Measurements from ENCODE around the gene MUS81. TPM values are rescaled to one million over a fixed set of nuclear protein-coding genes. Genes with fewer than 3 reads are reported as not detected.
A peak's percentile ranks its signal among the peaks of the same experiment; 100 is the strongest.

MUS81 gene
- total and polyA plus RNA-seq, 9 of the 15 experiments (the other 6 are each of a cell fraction or from before 2014, with no cell fraction given), result 13.4 to 118 (median 53.7) TPM

DNA sequence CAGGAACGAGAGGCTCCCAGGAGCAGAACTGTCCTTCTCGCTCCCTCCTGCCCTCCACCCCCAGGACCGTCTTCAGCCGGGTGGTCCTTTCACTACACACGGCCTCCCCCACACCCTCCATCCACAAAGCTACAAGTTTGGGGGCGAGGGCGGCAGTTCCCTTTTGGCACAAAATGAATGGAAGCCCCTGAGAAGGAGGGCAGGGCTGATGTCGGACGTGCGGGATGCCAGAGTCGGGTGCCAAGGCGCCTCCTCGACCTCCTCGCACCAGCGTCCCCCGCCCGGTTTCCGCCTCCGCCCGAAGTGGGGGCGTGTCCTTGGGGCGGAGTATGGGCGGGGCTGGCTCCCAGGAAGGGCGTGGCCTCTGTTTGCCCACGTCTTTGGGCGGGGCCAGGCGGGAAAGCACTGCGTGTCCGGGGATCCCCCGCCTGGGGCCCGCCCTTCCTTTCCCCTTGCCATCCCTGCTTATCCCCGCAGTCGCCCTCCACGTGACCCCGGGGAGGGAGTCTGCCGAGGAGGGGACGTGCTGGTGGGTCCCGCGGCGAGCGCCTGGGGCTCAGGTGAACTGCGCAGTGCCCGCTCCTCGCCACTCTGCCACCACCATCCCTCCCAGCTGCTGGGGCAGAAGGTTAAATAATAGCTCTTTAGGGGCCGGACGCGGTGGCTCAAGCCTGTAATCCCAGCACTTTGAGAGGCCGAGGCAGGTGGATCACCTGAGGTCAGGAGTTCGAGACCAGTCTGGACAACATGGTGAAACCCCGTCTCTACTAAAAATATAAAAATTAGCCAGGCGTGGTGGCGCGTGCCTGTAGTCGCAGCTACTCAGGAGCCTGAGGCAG lies 13.3 kb downstream of the MUS81 start (continued):
- TF ChIP-seq, protein P1, sequence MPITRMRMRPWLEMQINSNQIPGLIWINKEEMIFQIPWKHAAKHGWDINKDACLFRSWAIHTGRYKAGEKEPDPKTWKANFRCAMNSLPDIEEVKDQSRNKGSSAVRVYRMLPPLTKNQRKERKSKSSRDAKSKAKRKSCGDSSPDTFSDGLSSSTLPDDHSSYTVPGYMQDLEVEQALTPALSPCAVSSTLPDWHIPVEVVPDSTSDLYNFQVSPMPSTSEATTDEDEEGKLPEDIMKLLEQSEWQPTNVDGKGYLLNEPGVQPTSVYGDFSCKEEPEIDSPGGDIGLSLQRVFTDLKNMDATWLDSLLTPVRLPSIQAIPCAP (CRISPR knock-in tag; IDR thresholded peaks at IDR 0.05; ENCODE audit: borderline replicate concordance), result no peak
- TF ChIP-seq HDAC8 (tag; IDR thresholded peaks at IDR 0.05) (no peak), ZSCAN29 (IDR thresholded peaks at IDR 0.05) (0 out of 2 replicates have a peak, but pooled peaks have one; percentile 23), NR2C1 (IDR thresholded peaks at IDR 0.05) (no peak), NR2C1 (tag; IDR thresholded peaks at IDR 0.05) (no peak), RBFOX2 (IDR thresholded peaks at IDR 0.05; ENCODE audit: low read depth, low read length) (peak; percentile 88), HEY1 (CRISPR knock-in tag; IDR thresholded peaks at IDR 0.05; ENCODE audit: borderline replicate concordance) (no peak), ARID2 (IDR thresholded peaks at IDR 0.05) (0 out of 2 replicates have a peak, but pooled peaks have one; percentile 46), NEUROD1 (IDR thresholded peaks at IDR 0.05; ENCODE audit: borderline replicate concordance, low read depth, low read length, partially characterized antibody) (peak; percentile 16), PHTF2 (CRISPR knock-in tag; IDR thresholded peaks at IDR 0.05) (no peak), NFIC (IDR thresholded peaks at IDR 0.05) (no peak; the same call in 1 of the 2 replicates), SOX6 (IDR thresholded peaks at IDR 0.05) (no peak), EGR1 (conservative IDR thresholded peaks at IDR 0.05) (peak; percentile 90)
- TF ChIP-seq, protein P2, sequence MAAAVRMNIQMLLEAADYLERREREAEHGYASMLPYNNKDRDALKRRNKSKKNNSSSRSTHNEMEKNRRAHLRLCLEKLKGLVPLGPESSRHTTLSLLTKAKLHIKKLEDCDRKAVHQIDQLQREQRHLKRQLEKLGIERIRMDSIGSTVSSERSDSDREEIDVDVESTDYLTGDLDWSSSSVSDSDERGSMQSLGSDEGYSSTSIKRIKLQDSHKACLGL (CRISPR knock-in tag; IDR thresholded peaks at IDR 0.05; ENCODE audit: borderline replicate concordance, poor library complexity, severe bottlenecking), result no peak
- TF ChIP-seq, protein P3, sequence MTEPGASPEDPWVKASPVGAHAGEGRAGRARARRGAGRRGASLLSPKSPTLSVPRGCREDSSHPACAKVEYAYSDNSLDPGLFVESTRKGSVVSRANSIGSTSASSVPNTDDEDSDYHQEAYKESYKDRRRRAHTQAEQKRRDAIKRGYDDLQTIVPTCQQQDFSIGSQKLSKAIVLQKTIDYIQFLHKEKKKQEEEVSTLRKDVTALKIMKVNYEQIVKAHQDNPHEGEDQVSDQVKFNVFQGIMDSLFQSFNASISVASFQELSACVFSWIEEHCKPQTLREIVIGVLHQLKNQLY (CRISPR knock-in tag; conservative IDR thresholded peaks at IDR 0.05), result no peak
- TF ChIP-seq, protein P4, sequence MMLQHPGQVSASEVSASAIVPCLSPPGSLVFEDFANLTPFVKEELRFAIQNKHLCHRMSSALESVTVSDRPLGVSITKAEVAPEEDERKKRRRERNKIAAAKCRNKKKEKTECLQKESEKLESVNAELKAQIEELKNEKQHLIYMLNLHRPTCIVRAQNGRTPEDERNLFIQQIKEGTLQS (IDR thresholded peaks at IDR 0.05), result no peak
- TF ChIP-seq, protein P4 (CRISPR knock-in tag; conservative IDR thresholded peaks at IDR 0.05), result no peak
- TF ChIP-seq, protein P5, sequence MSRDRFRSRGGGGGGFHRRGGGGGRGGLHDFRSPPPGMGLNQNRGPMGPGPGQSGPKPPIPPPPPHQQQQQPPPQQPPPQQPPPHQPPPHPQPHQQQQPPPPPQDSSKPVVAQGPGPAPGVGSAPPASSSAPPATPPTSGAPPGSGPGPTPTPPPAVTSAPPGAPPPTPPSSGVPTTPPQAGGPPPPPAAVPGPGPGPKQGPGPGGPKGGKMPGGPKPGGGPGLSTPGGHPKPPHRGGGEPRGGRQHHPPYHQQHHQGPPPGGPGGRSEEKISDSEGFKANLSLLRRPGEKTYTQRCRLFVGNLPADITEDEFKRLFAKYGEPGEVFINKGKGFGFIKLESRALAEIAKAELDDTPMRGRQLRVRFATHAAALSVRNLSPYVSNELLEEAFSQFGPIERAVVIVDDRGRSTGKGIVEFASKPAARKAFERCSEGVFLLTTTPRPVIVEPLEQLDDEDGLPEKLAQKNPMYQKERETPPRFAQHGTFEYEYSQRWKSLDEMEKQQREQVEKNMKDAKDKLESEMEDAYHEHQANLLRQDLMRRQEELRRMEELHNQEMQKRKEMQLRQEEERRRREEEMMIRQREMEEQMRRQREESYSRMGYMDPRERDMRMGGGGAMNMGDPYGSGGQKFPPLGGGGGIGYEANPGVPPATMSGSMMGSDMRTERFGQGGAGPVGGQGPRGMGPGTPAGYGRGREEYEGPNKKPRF (IDR thresholded peaks at IDR 0.05; ENCODE audit: low read depth, low read length), result no peak
